ENCODE results near the gene SIAH1. TPM values are rescaled to one million over a fixed set of nuclear protein-coding genes. Genes with fewer than 3 reads are reported as not detected.

SIAH1 gene
- polyA plus RNA-seq, 2 donors, result 8.7 to 12.3 TPM

DNA sequence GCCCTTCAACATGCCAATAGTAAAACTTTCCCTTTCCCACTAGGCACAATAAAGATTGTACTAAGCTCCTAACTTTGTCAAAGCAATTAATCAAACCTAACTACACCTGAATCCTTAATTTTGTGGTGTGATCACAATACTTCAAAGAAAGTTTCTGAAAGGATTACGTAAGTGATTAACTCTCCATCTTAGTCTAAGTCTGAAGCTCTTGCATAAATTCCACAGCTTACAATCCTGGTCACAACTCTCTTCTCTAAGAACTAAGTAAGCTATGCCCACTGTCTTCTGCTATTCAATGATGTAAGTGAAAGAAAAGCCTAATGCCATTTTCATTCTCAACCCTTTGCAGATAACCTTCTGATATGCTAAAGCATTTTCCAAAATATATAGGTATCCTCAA is 15.4 kb downstream of the SIAH1 start:
- 53 to 60% methylated on average over 1 of the region's 1 CpG for WGBS, 2 donors
- peaks cover 0 to 5% of the 10 kb centered on the region in 2 donors for H3K4me1 ChIP-seq (ENCODE audit: control insufficient read depth in 2 of 2, insufficient read depth in 2 of 2, low read length in 1 of 2)
- H3K9me3 ChIP-seq (ENCODE audit: control insufficient read depth in 2 of 2, insufficient read depth in 1 of 2, low read depth in 1 of 2, low read length in 1 of 2), result no peaks in the 10 kb centered on the region
- H3K27ac ChIP-seq (ENCODE audit: low read depth in 2 of 2, low read length in 1 of 2), result no peak overlapping the region
- H3K36me3 ChIP-seq (ENCODE audit: control insufficient read depth in 2 of 2, insufficient read depth in 2 of 2, low read length in 1 of 2), result no peaks in the 10 kb centered on the region
- no peak overlapping the region for H3K4me3 ChIP-seq (ENCODE audit: low read depth in 1 of 2, low read length in 2 of 2)
- no peaks in the 10 kb centered on the region for H3K27me3 ChIP-seq (ENCODE audit: control insufficient read depth in 1 of 2, insufficient read depth in 2 of 2, low read length in 2 of 2)

- Histone ChIP-seq H3K27ac (ENCODE audit: low read depth in 2 of 2, low read length in 1 of 2) (no peak overlapping the region), H3K36me3 (ENCODE audit: control insufficient read depth in 2 of 2, insufficient read depth in 2 of 2, low read length in 1 of 2) (no peaks in the 10 kb centered on the region), H3K27me3 (ENCODE audit: control insufficient read depth in 1 of 2, insufficient read depth in 2 of 2, low read length in 2 of 2) (no peaks in the 10 kb centered on the region), H3K9me3 (ENCODE audit: control insufficient read depth in 2 of 2, insufficient read depth in 1 of 2, low read depth in 1 of 2, low read length in 1 of 2) (no peaks in the 10 kb centered on the region), H3K4me3 (ENCODE audit: low read depth in 1 of 2, low read length in 2 of 2) (no peak overlapping the region), H3K4me1 (ENCODE audit: control insufficient read depth in 2 of 2, insufficient read depth in 2 of 2, low read length in 1 of 2) (peaks cover 0 to 5% of the 10 kb centered on the region in 2 donors)
- 38 to 61% methylated on average over 2 of the region's 2 CpGs for WGBS, 2 donors
Measured at GRCh38 chr16:48367441-48368049, 17.7 kb downstream of the SIAH1 start.

DNA sequence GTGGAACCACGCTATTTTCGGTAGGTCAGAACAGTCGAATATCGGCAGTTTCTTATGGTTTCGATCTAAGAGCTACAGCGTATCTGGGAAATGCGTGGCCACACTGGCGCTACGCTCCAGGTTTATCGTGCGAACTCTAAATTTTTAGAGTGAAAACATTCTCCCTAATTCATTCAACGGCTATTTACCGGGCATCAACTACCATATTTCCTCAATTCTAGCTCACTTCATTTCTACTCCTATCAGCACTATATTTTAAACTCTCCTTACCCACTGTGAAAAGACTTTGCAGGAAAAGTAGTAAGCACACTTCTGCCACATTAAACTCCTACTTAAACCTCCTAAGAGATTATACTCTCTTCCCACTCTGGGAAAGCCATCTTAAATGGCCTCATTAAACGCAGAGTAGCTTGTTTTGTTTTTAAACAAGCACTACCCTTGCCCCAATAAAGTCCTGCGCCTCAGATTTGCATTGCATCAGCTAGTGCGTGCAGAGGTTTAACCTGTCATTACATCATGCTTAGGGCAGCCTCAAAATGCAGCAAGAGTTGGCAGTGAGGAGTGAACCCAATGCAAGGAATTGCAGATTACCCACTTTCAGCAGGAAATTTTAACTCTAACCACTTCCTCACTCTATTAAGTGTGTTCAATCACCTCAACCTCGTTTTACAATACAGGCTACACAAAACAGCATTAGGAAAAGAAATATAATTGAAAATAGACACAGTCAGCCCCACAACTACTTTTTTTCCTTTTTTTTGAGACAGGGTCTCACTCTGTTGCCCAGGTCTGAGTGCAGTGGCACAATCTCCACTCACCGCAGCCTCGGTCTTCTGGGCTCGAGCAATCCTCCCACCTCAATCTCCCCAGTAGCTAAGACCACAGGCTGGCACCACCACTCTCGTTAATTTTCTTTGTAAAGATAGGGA is 18.8 kb downstream of the SIAH1 start:
- WGBS, 2 donors, result 15 to 16% methylated on average over 21 of the region's 21 CpGs
- Histone ChIP-seq H3K4me3 (ENCODE audit: low read depth in 1 of 2, low read length in 2 of 2) (peak overlapping the region; percentile 41 to 80), H3K9me3 (ENCODE audit: control insufficient read depth in 2 of 2, insufficient read depth in 1 of 2, low read depth in 1 of 2, low read length in 1 of 2) (no peaks in the 10 kb centered on the region), H3K36me3 (ENCODE audit: control insufficient read depth in 2 of 2, insufficient read depth in 2 of 2, low read length in 1 of 2) (peaks cover 5% of the 10 kb centered on the region in 2 donors), H3K27me3 (ENCODE audit: control insufficient read depth in 1 of 2, insufficient read depth in 2 of 2, low read length in 2 of 2) (no peaks in the 10 kb centered on the region), H3K4me1 (ENCODE audit: control insufficient read depth in 2 of 2, insufficient read depth in 2 of 2, low read length in 1 of 2) (peaks cover 0 to 5% of the 10 kb centered on the region in 2 donors), H3K27ac (ENCODE audit: low read depth in 2 of 2, low read length in 1 of 2) (peak overlapping the region; percentile 95 to 98)

GRCh38 chr16:48365601-48366164 is 19.5 kb downstream of the SIAH1 start:
- 2% methylated on average over 23 to 33 of the region's 33 CpGs for WGBS, 2 donors

DNA sequence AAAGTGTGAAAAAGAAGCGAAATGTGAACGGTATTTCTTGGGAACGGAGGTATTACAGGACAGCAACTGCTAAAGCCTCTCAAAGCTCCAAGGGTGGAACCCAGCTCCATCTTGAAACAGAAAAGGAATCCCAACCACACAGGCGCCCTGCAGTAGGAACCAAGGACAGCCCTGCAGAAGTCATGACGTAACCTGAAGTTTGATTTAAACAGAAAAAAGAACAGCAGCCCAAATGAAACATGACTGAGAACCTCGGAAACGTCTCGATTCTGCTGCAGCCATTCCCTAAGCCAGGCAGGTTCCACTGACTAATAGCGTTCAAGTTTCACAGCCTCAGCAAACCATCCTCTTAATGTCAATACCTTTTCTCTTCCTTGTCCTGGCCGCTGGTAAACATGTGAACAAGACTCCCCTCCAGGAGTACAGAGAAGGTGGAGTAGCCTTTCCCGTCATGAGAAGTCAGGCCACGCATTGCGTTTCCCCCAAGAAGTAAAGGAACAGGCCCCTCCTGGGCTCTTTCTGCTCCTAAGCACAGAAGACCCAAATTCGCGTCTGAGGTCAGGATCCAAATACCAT is 20.1 kb downstream of the SIAH1 start:
- peak overlapping the region; percentile 41 to 80 for H3K4me3 ChIP-seq (ENCODE audit: low read depth in 1 of 2, low read length in 2 of 2)
- H3K27ac ChIP-seq (ENCODE audit: low read depth in 2 of 2, low read length in 1 of 2), result peak overlapping the region; percentile 95 to 98

More at GRCh38 chr16:48365601-48366164, 19.5 kb downstream of the SIAH1 start:
- Histone ChIP-seq H3K4me1 (ENCODE audit: control insufficient read depth in 2 of 2, insufficient read depth in 2 of 2, low read length in 1 of 2) (peaks cover 0 to 5% of the 10 kb centered on the region in 2 donors), H3K36me3 (ENCODE audit: control insufficient read depth in 2 of 2, insufficient read depth in 2 of 2, low read length in 1 of 2) (peaks cover 5% of the 10 kb centered on the region in 2 donors), H3K27me3 (ENCODE audit: control insufficient read depth in 1 of 2, insufficient read depth in 2 of 2, low read length in 2 of 2) (no peaks in the 10 kb centered on the region), H3K9me3 (ENCODE audit: control insufficient read depth in 2 of 2, insufficient read depth in 1 of 2, low read depth in 1 of 2, low read length in 1 of 2) (no peaks in the 10 kb centered on the region), H3K27ac (ENCODE audit: low read depth in 2 of 2, low read length in 1 of 2) (peak overlapping the region; percentile 95 to 98), H3K4me3 (ENCODE audit: low read depth in 1 of 2, low read length in 2 of 2) (peak overlapping the region; percentile 41 to 80)

DNA sequence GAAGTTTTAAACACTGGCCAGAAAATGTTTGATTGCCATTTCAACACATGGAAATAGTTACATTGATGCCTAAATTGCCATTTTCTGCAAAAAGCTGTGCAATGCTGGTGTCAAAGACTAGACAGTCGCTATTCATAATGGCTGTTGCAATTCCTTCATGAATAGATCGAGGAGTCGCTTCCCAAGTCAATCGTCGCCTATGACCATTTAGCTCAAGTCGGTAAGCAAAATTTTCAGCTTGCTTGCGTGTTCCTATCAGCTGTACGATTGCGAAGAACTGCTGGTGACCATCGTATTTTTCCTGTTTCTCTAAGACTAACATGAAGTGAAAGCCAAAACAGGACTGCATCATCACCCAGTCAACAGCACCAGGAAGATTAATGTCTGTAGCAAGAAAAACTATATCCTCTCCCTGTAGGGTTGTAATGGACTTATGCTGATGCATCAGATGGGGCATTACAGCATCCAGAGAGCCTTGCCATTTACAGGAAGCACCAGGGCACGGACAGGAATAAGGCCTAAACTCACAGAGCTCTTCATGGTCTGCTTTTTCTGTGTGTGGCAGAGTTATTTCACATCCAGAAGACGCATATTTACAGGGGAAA is 23.6 kb downstream of the SIAH1 start:
- Histone ChIP-seq H3K4me3 (ENCODE audit: low read depth in 1 of 2, low read length in 2 of 2) (no peak overlapping the region), H3K9me3 (ENCODE audit: control insufficient read depth in 2 of 2, insufficient read depth in 1 of 2, low read depth in 1 of 2, low read length in 1 of 2) (no peaks in the 10 kb centered on the region), H3K4me1 (ENCODE audit: control insufficient read depth in 2 of 2, insufficient read depth in 2 of 2, low read length in 1 of 2) (peaks cover 0 to 5% of the 10 kb centered on the region in 2 donors), H3K36me3 (ENCODE audit: control insufficient read depth in 2 of 2, insufficient read depth in 2 of 2, low read length in 1 of 2) (peaks cover 5% of the 10 kb centered on the region in 2 donors), H3K27ac (ENCODE audit: low read depth in 2 of 2, low read length in 1 of 2) (no peak overlapping the region), H3K27me3 (ENCODE audit: control insufficient read depth in 1 of 2, insufficient read depth in 2 of 2, low read length in 2 of 2) (no peaks in the 10 kb centered on the region)
- WGBS, 2 donors, result 93% methylated on average over 12 of the region's 12 CpGs

More for the DNA sequence above, 20.1 kb downstream of the SIAH1 start:
- 31 to 41% methylated on average over 15 of the region's 15 CpGs for WGBS, 2 donors
- H3K9me3 ChIP-seq (ENCODE audit: control insufficient read depth in 2 of 2, insufficient read depth in 1 of 2, low read depth in 1 of 2, low read length in 1 of 2), result no peaks in the 10 kb centered on the region
- peaks cover 5% of the 10 kb centered on the region in 2 donors for H3K36me3 ChIP-seq (ENCODE audit: control insufficient read depth in 2 of 2, insufficient read depth in 2 of 2, low read length in 1 of 2)
- H3K4me1 ChIP-seq (ENCODE audit: control insufficient read depth in 2 of 2, insufficient read depth in 2 of 2, low read length in 1 of 2), result peaks cover 0 to 5% of the 10 kb centered on the region in 2 donors
- no peaks in the 10 kb centered on the region for H3K27me3 ChIP-seq (ENCODE audit: control insufficient read depth in 1 of 2, insufficient read depth in 2 of 2, low read length in 2 of 2)

GRCh38 chr16:48361012-48361411 is 24.2 kb downstream of the SIAH1 start:
- Histone ChIP-seq H3K4me3 (ENCODE audit: low read depth in 1 of 2, low read length in 2 of 2) (no peak overlapping the region), H3K36me3 (ENCODE audit: control insufficient read depth in 2 of 2, insufficient read depth in 2 of 2, low read length in 1 of 2) (peaks cover 5% of the 10 kb centered on the region in 2 donors), H3K27ac (ENCODE audit: low read depth in 2 of 2, low read length in 1 of 2) (no peak overlapping the region), H3K27me3 (ENCODE audit: control insufficient read depth in 1 of 2, insufficient read depth in 2 of 2, low read length in 2 of 2) (no peaks in the 10 kb centered on the region), H3K4me1 (ENCODE audit: control insufficient read depth in 2 of 2, insufficient read depth in 2 of 2, low read length in 1 of 2) (peaks cover 0 to 5% of the 10 kb centered on the region in 2 donors), H3K9me3 (ENCODE audit: control insufficient read depth in 2 of 2, insufficient read depth in 1 of 2, low read depth in 1 of 2, low read length in 1 of 2) (no peaks in the 10 kb centered on the region)
- WGBS, 2 donors, result 89 to 94% methylated on average over 3 of the region's 3 CpGs

DNA sequence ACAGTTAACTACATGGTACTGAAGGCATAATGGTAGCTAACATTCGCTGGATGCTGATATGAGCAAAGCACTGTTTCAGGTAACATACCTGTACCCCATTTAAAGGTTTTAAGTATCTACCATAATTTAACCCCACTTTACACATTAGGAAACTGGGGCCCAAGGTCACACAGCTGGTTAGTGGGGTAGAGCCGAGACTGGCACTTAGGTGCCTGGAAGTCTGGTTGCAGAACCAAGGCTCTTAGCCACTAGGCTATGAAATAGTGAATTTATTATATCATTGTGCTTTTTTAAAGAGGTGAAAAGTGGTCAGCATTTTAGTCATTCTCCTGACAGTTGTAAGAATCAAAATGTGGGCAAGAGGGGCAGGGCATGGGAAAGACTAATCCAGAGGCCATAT is 25.2 kb downstream of the SIAH1 start:
- WGBS, 2 donors, result 93 to 96% methylated on average over 2 of the region's 2 CpGs
- Histone ChIP-seq H3K27me3 (ENCODE audit: control insufficient read depth in 1 of 2, insufficient read depth in 2 of 2, low read length in 2 of 2) (no peaks in the 10 kb centered on the region), H3K27ac (ENCODE audit: low read depth in 2 of 2, low read length in 1 of 2) (no peak overlapping the region), H3K4me3 (ENCODE audit: low read depth in 1 of 2, low read length in 2 of 2) (no peak overlapping the region), H3K4me1 (ENCODE audit: control insufficient read depth in 2 of 2, insufficient read depth in 2 of 2, low read length in 1 of 2) (peaks cover 0 to 2% of the 10 kb centered on the region in 2 donors), H3K36me3 (ENCODE audit: control insufficient read depth in 2 of 2, insufficient read depth in 2 of 2, low read length in 1 of 2) (peaks cover 5% of the 10 kb centered on the region in 2 donors), H3K9me3 (ENCODE audit: control insufficient read depth in 2 of 2, insufficient read depth in 1 of 2, low read depth in 1 of 2, low read length in 1 of 2) (no peaks in the 10 kb centered on the region)

DNA sequence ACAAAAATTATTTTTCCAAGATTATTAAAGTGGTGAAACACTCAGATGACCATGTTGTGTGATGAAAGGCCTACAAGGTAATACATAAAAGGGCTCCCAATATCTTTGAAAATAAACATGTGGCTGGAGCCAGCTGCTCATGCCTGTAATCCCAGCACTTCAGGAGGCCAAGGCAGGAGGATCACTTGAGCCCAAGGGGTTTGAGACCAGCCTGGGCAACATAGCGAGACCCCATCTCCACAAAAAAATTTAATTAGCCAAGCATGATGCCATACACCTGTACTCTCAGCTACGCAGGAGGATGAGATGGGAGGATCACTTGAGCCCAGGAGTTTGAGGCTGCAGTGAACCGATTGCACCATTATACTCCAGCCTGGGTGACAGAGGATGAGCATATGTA is 26.8 kb downstream of the SIAH1 start:
- no peaks in the 10 kb centered on the region for H3K27me3 ChIP-seq (ENCODE audit: control insufficient read depth in 1 of 2, insufficient read depth in 2 of 2, low read length in 2 of 2)
- 95 to 97% methylated on average over 3 of the region's 3 CpGs for WGBS, 2 donors
- no peaks in the 10 kb centered on the region for H3K9me3 ChIP-seq (ENCODE audit: control insufficient read depth in 2 of 2, insufficient read depth in 1 of 2, low read depth in 1 of 2, low read length in 1 of 2)
- no peak overlapping the region for H3K4me3 ChIP-seq (ENCODE audit: low read depth in 1 of 2, low read length in 2 of 2)
- no peaks in the 10 kb centered on the region for H3K4me1 ChIP-seq (ENCODE audit: control insufficient read depth in 2 of 2, insufficient read depth in 2 of 2, low read length in 1 of 2)
- H3K36me3 ChIP-seq (ENCODE audit: control insufficient read depth in 2 of 2, insufficient read depth in 2 of 2, low read length in 1 of 2), result peaks cover 5% of the 10 kb centered on the region in 2 donors
- no peak overlapping the region for H3K27ac ChIP-seq (ENCODE audit: low read depth in 2 of 2, low read length in 1 of 2)
